Measurements from ENCODE around the gene VSIG10. TPM values are rescaled to one million over a fixed set of nuclear protein-coding genes. Genes with fewer than 3 reads are reported as not detected.

The VSIG10 gene
- total RNA-seq, 4 donors from 2014 or later: 122 to 207 (median 155) TPM

GRCh38 chr12:118052324-118053070, 51.3 kb downstream of the VSIG10 start:
- Histone ChIP-seq H3K36me3 (peaks cover 0 to 21% (median 9%) of the 10 kb centered on the region in 4 donors), H3K4me3 (peak overlapping the region in 1 of 4 donors; percentile 1), H3K9me3 (no peaks in the 10 kb centered on the region), H3K27me3 (no peaks in the 10 kb centered on the region), H3K4me1 (peaks cover 21 to 56% (median 35%) of the 10 kb centered on the region in 4 donors), H3K27ac (peak overlapping the region; percentile 82 to 88 (median 86))
- intact Hi-C loops (cut with DNase I; ENCODE audit: low total_unique reads) (no loop called here), in situ Hi-C loops (cut with MboI; ENCODE audit: low pct_ligation_motif_present in 1 of 4, low pct_unique_long_range_greater_than_20kb in 1 of 4, low sequenced_read_pairs in 3 of 4) (no loop called here)
- TF ChIP-seq, protein P1, sequence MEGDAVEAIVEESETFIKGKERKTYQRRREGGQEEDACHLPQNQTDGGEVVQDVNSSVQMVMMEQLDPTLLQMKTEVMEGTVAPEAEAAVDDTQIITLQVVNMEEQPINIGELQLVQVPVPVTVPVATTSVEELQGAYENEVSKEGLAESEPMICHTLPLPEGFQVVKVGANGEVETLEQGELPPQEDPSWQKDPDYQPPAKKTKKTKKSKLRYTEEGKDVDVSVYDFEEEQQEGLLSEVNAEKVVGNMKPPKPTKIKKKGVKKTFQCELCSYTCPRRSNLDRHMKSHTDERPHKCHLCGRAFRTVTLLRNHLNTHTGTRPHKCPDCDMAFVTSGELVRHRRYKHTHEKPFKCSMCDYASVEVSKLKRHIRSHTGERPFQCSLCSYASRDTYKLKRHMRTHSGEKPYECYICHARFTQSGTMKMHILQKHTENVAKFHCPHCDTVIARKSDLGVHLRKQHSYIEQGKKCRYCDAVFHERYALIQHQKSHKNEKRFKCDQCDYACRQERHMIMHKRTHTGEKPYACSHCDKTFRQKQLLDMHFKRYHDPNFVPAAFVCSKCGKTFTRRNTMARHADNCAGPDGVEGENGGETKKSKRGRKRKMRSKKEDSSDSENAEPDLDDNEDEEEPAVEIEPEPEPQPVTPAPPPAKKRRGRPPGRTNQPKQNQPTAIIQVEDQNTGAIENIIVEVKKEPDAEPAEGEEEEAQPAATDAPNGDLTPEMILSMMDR (IDR thresholded peaks at IDR 0.05): no peak
- TF ChIP-seq POLR2AphosphoS5 (IDR thresholded peaks at IDR 0.05): peak; percentile 49 to 95 (median 92)
- no peak for TF ChIP-seq EP300 (IDR thresholded peaks at IDR 0.05; ENCODE audit: low read depth)
- peak; percentile 80 for TF ChIP-seq POLR2A (IDR thresholded peaks at IDR 0.05)
- WGBS, 2 donors (ENCODE audit: low coverage in 1 of 2): 34 to 39% methylated on average over 7 to 12 of the region's 14 CpGs
- peak; percentile 86 for DNase-seq

DNA sequence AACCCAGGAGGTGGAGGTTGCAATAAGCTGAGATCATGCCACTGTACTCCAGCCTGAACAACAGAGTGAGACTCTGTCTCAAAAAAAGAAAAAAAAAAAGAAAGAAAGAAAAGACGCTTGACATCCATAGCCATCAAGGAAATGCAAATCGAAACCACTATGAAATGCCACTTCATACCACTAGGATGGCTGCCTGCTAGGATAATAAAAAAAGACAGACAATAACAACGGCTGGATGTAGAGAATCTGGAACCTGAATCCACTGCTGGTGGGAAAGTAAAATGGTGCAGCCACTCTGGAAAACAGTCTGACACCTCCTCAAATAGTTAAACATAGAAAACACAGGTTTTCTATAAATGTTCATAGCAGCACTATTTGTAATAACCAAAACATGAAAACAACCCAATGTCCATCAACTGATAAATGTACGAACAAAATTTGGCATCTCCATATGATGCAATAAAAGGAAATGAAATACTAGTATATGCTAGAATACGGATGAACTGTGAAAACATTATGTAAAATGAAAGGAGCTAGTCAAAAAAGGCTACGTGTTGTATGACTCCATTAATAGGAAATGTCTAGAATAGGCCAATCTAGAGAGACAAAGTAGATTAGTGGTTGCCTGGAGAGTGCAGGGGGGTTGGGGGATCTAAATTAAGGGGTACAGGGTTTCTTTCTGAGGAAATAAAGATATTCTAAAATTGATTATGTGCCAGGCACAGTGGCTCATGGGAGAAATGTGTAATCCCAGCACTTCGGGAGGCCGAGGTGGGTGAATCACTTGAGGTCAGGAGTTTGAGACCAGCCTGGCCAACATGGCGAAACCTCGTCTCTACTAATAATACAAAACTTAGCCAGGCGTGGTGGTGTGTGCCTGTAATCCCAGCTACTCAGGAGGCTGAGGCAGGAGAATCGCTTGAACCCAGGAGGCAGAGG, 52.6 kb downstream of the VSIG10 start:
- peaks cover 21 to 45% (median 27%) of the 10 kb centered on the region in 4 donors for H3K4me1 ChIP-seq
- H3K27me3 ChIP-seq: no peaks in the 10 kb centered on the region
- no peaks in the 10 kb centered on the region for H3K9me3 ChIP-seq
- in situ Hi-C loops (cut with MboI; ENCODE audit: low pct_ligation_motif_present in 1 of 4, low pct_unique_long_range_greater_than_20kb in 1 of 4, low sequenced_read_pairs in 3 of 4): no loop called here
- H3K36me3 ChIP-seq: peaks cover 0 to 21% (median 9%) of the 10 kb centered on the region in 4 donors
- peak overlapping the region; percentile 82 to 88 (median 86) for H3K27ac ChIP-seq
- intact Hi-C loops (cut with DNase I; ENCODE audit: low total_unique reads): no loop called here
- DNase-seq: no peak
- 81 to 85% methylated on average over 11 to 12 of the region's 12 CpGs for WGBS, 2 donors (ENCODE audit: low coverage in 1 of 2)
- TF ChIP-seq, protein P1 (IDR thresholded peaks at IDR 0.05): peak in 2 of 5 experiments; percentile 12 to 41
- TF ChIP-seq POLR2A (IDR thresholded peaks at IDR 0.05): no peak
- no peak overlapping the region for H3K4me3 ChIP-seq

- TF ChIP-seq POLR2AphosphoS5 (IDR thresholded peaks at IDR 0.05): no peak
- no peak for TF ChIP-seq POLR2A (IDR thresholded peaks at IDR 0.05)
- no peak for TF ChIP-seq EP300 (IDR thresholded peaks at IDR 0.05; ENCODE audit: low read depth)
- TF ChIP-seq, protein P1 (IDR thresholded peaks at IDR 0.05): no peak
- no peak overlapping the region for H3K4me3 ChIP-seq
- H3K27ac ChIP-seq: no peak overlapping the region
- peaks cover 0 to 5% (median under 1%) of the 10 kb centered on the region in 4 donors for H3K4me1 ChIP-seq
- no peaks in the 10 kb centered on the region for H3K9me3 ChIP-seq
- H3K36me3 ChIP-seq: peaks cover 0 to 39% (median 19%) of the 10 kb centered on the region in 4 donors
- WGBS, 2 donors (ENCODE audit: low coverage in 1 of 2): 92 to 99% methylated on average over 4 of the region's 4 CpGs
- intact Hi-C loops (cut with DNase I; ENCODE audit: low total_unique reads): no loop called here
- in situ Hi-C loops (cut with MboI; ENCODE audit: low pct_ligation_motif_present in 1 of 4, low pct_unique_long_range_greater_than_20kb in 1 of 4, low sequenced_read_pairs in 3 of 4): no loop called here
- DNase-seq: no peak
- H3K27me3 ChIP-seq: no peaks in the 10 kb centered on the region
These were observed 57.4 kb downstream of the VSIG10 start for GRCh38 chr12:118046430-118046829.

DNA sequence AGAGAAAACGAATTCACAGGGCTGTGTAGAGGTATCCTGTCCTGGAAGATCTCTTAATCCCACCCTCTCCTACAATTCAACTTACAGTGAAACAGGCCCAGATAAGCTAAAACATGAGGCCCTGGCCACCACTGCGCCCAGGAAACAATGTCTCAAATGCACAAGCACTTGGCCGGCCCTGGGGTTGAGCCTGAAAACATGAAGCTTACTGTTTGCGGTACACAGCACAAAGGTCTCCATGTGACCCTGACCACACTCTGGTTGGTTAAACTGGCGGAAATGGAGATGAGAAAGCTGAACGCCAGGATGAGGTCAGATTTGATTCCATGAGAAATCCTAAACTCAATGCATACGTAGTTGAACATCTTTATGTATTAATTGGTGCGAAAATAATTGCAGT, 59.2 kb downstream of the VSIG10 start:
- Histone ChIP-seq H3K36me3 (peaks cover 0 to 38% (median 12%) of the 10 kb centered on the region in 4 donors), H3K4me1 (no peaks in the 10 kb centered on the region), H3K27me3 (no peaks in the 10 kb centered on the region), H3K27ac (no peak overlapping the region), H3K4me3 (no peak overlapping the region), H3K9me3 (no peaks in the 10 kb centered on the region)
- intact Hi-C loops (cut with DNase I; ENCODE audit: low total_unique reads): no loop called here
- in situ Hi-C loops (cut with MboI; ENCODE audit: low pct_ligation_motif_present in 1 of 4, low pct_unique_long_range_greater_than_20kb in 1 of 4, low sequenced_read_pairs in 3 of 4): no loop called here
- no peak for DNase-seq
- 94 to 100% methylated on average over 4 to 8 of the region's 8 CpGs for whole genome bisulfite sequencing, 2 donors (ENCODE audit: low coverage in 1 of 2)
- TF ChIP-seq EP300 (IDR thresholded peaks at IDR 0.05; ENCODE audit: low read depth): no peak
- TF ChIP-seq, protein P1 (IDR thresholded peaks at IDR 0.05): no peak
- TF ChIP-seq POLR2AphosphoS5 (IDR thresholded peaks at IDR 0.05): no peak
- TF ChIP-seq POLR2A (IDR thresholded peaks at IDR 0.05): no peak
